HepG2 (cell line): Measurements from ENCODE around the gene DZANK1. TPM values are rescaled to one million over a fixed set of nuclear protein-coding genes. Genes with fewer than 3 reads are reported as not detected.

Experiments
- BRCA1 ChIP-seq: sonication (generic); formaldehyde crosslinking; IDR thresholded peaks from 2 replicates; pipeline ENCODE4 v1.4.0; 2020; ENCODE audit warnings: missing genetic modification reagents
- FOXJ3 ChIP-seq: sonication (generic); formaldehyde crosslinking; IDR thresholded peaks from 2 replicates; pipeline ENCODE4 v1.4.0; 2020; ENCODE audit warnings: missing genetic modification reagents, mild to moderate bottlenecking, borderline replicate concordance
- HHEX ChIP-seq: IDR thresholded peaks from 2 replicates; pipeline ENCODE4 v1.6.1; 2016; ENCODE audit warnings: control low read depth
- HNRNPL ChIP-seq: fragments of 200-400 bp; formaldehyde crosslinking; IDR thresholded peaks from 2 replicates; pipeline ENCODE4 v1.6.1; 2017; ENCODE audit warnings: mild to moderate bottlenecking, low read depth, low read length
- MAFF ChIP-seq: IDR thresholded peaks from 2 replicates; pipeline ENCODE4 v1.6.1; 2011; ENCODE audit warnings: low read depth, low read length, improper control_type of control experiment
- NFYC ChIP-seq: IDR thresholded peaks from 2 replicates; pipeline ENCODE4 v1.6.1; 2016; ENCODE audit warnings: missing genetic modification reagents, missing compliant biosample characterization
- NR2F1 ChIP-seq, 2 experiments: fragments of 450-650 bp in 1 of 2; formaldehyde crosslinking in 1 of 2; IDR thresholded peaks; 2 replicates each; pipeline versions ENCODE4 v1.5.0 to v1.6.1; 2016 to 2020; ENCODE audit warnings: mild to moderate bottlenecking in 1 of 2, missing compliant biosample characterization in 1 of 2, missing genetic modification reagents in 1 of 2, moderate library complexity in 1 of 2
- PAWR ChIP-seq: sonication (generic); formaldehyde crosslinking; IDR thresholded peaks from 2 replicates; pipeline ENCODE4 v1.4.0; 2020; ENCODE audit warnings: missing genetic modification reagents, mild to moderate bottlenecking, borderline replicate concordance
- POGZ ChIP-seq: sonication (generic); formaldehyde crosslinking; IDR thresholded peaks from 2 replicates; pipeline ENCODE4 v1.4.0; 2020; ENCODE audit warnings: mild to moderate bottlenecking, missing genetic modification reagents
- RFXANK ChIP-seq: IDR thresholded peaks from 2 replicates; pipeline ENCODE4 v1.6.1; 2016
- RORA ChIP-seq: sonication (generic); formaldehyde crosslinking; IDR thresholded peaks from 2 replicates; pipeline ENCODE4 v1.5.0; 2020; ENCODE audit warnings: mild to moderate bottlenecking, missing genetic modification reagents, moderate library complexity
- TOPORS ChIP-seq: sonication (generic); formaldehyde crosslinking; IDR thresholded peaks from 2 replicates; pipeline ENCODE4 v1.8.0; 2023; ENCODE audit warnings: mild to moderate bottlenecking, missing genetic modification reagents
- ZBTB7B ChIP-seq: sonication (generic); formaldehyde crosslinking; IDR thresholded peaks from 2 replicates; pipeline ENCODE4 v1.4.0; 2020; ENCODE audit warnings: missing genetic modification reagents
- ZFP36L2 ChIP-seq: sonication (generic); formaldehyde crosslinking; IDR thresholded peaks from 2 replicates; pipeline ENCODE4 v1.4.0; 2020; ENCODE audit warnings: missing genetic modification reagents
- ZNF468 ChIP-seq: sonication (generic); formaldehyde crosslinking; IDR thresholded peaks from 2 replicates; pipeline ENCODE4 v1.8.0; 2022; ENCODE audit warnings: mild to moderate bottlenecking, moderate library complexity, missing genetic modification reagents
- ZNF552 ChIP-seq: sonication (generic); formaldehyde crosslinking; IDR thresholded peaks from 2 replicates; pipeline ENCODE4 v1.9.0; 2022; ENCODE audit warnings: missing genetic modification reagents, mild to moderate bottlenecking, borderline replicate concordance
- ZNF570 ChIP-seq: sonication (generic); formaldehyde crosslinking; IDR thresholded peaks from 2 replicates; pipeline ENCODE4 v1.4.0; 2020; ENCODE audit warnings: mild to moderate bottlenecking, missing genetic modification reagents, borderline replicate concordance
- ZSCAN21 ChIP-seq: sonication (generic); formaldehyde crosslinking; IDR thresholded peaks from 2 replicates; pipeline ENCODE4 v1.8.0; 2022; ENCODE audit warnings: mild to moderate bottlenecking, missing genetic modification reagents, moderate library complexity, borderline replicate concordance
- ZSCAN31 ChIP-seq: sonication (generic); formaldehyde crosslinking; IDR thresholded peaks from 2 replicates; pipeline ENCODE4 v1.5.0; 2020; ENCODE audit warnings: low read depth, mild to moderate bottlenecking, missing genetic modification reagents
- polyA plus RNA-seq, 8 experiments: library from polyadenylated mRNA; depleted of rRNA in 3 of 8; stranded (reverse) in 7 of 8; unstranded in 1 of 8; fragments of >200 nt; fragmentation: Illumina TruSeq in 4 of 8; extraction: Trizol in 4 of 8; gene quantifications; 2 replicates each; pipeline versions ENCODE4 v1.2.1 to v1.2.3, GENCODE V29; 2011 to 2016; ENCODE audit warnings: low read depth in 4 of 8, missing spikeins in 1 of 8, mixed read lengths in 1 of 8; ENCODE audit not compliant: insufficient read depth in 1 of 8
- total RNA-seq, 5 experiments: library from RNA; depleted of rRNA; stranded (reverse); fragments of >200 nt; fragmentation: Illumina TruSeq; extraction: Trizol; gene quantifications; 2 replicates each; pipeline ENCODE4 v1.2.3, GENCODE V29; 2016; ENCODE audit warnings: low read depth in 1 of 5
- TF ChIP-seq, protein P1 (sequence below): sonication (generic); formaldehyde crosslinking; IDR thresholded peaks from 2 replicates; pipeline ENCODE4 v1.5.0; 2020; ENCODE audit warnings: missing genetic modification reagents
- TF ChIP-seq, protein P2 (sequence below): sonication (generic); formaldehyde crosslinking; IDR thresholded peaks from 2 replicates; pipeline ENCODE4 v1.5.1; 2020; ENCODE audit warnings: mild to moderate bottlenecking, missing genetic modification reagents, borderline replicate concordance
- TF ChIP-seq, protein P3 (sequence below): sonication (generic); formaldehyde crosslinking; IDR thresholded peaks from 2 replicates; pipeline ENCODE4 v1.4.0; 2020; ENCODE audit warnings: mild to moderate bottlenecking, missing genetic modification reagents, borderline replicate concordance
- TF ChIP-seq, protein P4 (sequence below): sonication (generic); formaldehyde crosslinking; IDR thresholded peaks from 2 replicates; pipeline ENCODE4 v1.5.0; 2020; ENCODE audit warnings: missing genetic modification reagents

DZANK1 gene
- total and polyA plus RNA-seq, 2 of the 13 experiments (the other 11 are each of a cell fraction or from before 2014, with no cell fraction given): 1.6 to 3.2 TPM

DNA sequence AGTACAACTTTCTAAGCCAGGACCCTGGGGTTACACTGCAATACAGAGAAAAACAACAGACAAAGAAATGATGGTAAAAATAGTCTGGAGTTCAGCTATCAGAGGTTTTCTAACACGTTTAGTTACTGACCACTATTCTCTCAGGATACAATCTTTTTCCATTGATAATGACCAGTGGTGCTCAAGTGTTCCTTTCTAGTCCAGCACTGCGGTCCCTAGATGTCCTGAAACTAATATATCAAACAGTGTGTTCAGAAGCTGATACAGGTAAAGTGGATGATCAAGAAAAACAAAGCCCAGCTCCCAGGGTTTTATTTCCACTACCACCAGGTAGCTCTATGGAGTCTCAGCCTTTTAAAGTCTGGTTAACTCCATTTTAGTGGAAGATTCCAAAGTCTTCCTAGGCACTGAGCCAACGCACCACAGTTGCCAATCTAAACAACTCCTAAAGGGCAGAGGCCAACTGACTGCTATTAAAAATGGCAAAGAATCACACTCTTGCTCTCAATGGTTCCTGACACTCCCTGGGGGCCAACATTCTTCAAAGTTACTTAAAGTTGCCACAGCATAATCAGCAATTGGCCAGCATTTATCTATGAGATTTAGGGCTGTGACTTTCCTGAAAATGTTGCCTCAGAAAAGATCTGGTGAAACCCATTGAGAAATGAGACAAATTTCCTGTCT is 38.2 kb downstream of the DZANK1 start (continued):
- TF ChIP-seq PAWR: no peak
- peak; percentile 20 to 64; a peak in 2 of 4 replicates for TF ChIP-seq NR2F1 (CRISPR knock-in tag; IDR thresholded peaks at IDR 0.05)
- TF ChIP-seq, protein P1, sequence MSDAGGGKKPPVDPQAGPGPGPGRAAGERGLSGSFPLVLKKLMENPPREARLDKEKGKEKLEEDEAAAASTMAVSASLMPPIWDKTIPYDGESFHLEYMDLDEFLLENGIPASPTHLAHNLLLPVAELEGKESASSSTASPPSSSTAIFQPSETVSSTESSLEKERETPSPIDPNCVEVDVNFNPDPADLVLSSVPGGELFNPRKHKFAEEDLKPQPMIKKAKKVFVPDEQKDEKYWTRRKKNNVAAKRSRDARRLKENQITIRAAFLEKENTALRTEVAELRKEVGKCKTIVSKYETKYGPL (CRISPR knock-in tag): no peak
- TF ChIP-seq BRCA1 (CRISPR knock-in tag): no peak
- no peak for TF ChIP-seq ZNF468 (CRISPR knock-in tag)
- no peak for TF ChIP-seq NFYC (CRISPR knock-in tag)
- TF ChIP-seq, protein P2, sequence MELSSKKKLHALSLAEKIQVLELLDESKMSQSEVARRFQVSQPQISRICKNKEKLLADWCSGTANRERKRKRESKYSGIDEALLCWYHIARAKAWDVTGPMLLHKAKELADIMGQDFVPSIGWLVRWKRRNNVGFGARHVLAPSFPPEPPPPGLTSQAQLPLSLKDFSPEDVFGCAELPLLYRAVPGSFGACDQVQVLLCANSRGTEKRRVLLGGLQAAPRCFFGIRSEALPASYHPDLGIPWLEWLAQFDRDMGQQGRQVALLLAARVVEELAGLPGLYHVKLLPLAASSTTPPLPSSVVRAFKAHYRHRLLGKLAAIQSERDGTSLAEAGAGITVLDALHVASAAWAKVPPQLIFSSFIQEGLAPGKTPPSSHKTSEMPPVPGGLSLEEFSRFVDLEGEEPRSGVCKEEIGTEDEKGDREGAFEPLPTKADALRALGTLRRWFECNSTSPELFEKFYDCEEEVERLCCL: no peak
- no peak for TF ChIP-seq ZSCAN21 (CRISPR knock-in tag)
- TF ChIP-seq TOPORS (CRISPR knock-in tag): no peak
- TF ChIP-seq, protein P3, sequence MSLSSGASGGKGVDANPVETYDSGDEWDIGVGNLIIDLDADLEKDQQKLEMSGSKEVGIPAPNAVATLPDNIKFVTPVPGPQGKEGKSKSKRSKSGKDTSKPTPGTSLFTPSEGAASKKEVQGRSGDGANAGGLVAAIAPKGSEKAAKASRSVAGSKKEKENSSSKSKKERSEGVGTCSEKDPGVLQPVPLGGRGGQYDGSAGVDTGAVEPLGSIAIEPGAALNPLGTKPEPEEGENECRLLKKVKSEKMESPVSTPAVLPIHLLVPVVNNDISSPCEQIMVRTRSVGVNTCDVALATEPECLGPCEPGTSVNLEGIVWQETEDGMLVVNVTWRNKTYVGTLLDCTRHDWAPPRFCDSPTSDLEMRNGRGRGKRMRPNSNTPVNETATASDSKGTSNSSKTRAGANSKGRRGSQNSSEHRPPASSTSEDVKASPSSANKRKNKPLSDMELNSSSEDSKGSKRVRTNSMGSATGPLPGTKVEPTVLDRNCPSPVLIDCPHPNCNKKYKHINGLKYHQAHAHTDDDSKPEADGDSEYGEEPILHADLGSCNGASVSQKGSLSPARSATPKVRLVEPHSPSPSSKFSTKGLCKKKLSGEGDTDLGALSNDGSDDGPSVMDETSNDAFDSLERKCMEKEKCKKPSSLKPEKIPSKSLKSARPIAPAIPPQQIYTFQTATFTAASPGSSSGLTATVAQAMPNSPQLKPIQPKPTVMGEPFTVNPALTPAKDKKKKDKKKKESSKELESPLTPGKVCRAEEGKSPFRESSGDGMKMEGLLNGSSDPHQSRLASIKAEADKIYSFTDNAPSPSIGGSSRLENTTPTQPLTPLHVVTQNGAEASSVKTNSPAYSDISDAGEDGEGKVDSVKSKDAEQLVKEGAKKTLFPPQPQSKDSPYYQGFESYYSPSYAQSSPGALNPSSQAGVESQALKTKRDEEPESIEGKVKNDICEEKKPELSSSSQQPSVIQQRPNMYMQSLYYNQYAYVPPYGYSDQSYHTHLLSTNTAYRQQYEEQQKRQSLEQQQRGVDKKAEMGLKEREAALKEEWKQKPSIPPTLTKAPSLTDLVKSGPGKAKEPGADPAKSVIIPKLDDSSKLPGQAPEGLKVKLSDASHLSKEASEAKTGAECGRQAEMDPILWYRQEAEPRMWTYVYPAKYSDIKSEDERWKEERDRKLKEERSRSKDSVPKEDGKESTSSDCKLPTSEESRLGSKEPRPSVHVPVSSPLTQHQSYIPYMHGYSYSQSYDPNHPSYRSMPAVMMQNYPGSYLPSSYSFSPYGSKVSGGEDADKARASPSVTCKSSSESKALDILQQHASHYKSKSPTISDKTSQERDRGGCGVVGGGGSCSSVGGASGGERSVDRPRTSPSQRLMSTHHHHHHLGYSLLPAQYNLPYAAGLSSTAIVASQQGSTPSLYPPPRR (CRISPR knock-in tag): no peak
- TF ChIP-seq ZSCAN31 (CRISPR knock-in tag): no peak
- TF ChIP-seq MAFF: no peak
- TF ChIP-seq FOXJ3 (CRISPR knock-in tag): 0 out of 2 replicates have a peak, but pooled peaks have one; percentile 20
- no peak for TF ChIP-seq HNRNPL
- TF ChIP-seq, protein P4, sequence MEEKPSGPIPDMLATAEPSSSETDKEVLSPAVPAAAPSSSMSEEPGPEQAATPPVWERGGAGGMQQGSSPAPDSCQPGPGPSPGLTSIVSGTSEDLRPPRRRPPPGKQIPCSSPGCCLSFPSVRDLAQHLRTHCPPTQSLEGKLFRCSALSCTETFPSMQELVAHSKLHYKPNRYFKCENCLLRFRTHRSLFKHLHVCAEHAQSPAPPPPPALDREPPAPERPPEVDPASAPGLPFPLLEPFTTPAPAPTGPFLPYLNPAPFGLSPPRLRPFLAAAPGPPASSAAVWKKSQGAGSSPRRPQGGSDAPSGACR (CRISPR knock-in tag): no peak
- no peak for TF ChIP-seq RFXANK (CRISPR knock-in tag)
- TF ChIP-seq ZBTB7B (CRISPR knock-in tag): no peak
- no peak for TF ChIP-seq ZNF552 (CRISPR knock-in tag)
- TF ChIP-seq POGZ: peak; percentile 54
- no peak for TF ChIP-seq RORA (CRISPR knock-in tag)
- TF ChIP-seq ZFP36L2: no peak
- no peak for TF ChIP-seq ZNF570 (CRISPR knock-in tag)
- no peak for TF ChIP-seq HHEX (CRISPR knock-in tag)
